ENCODE data around the gene ZNF511. TPM values are rescaled to one million over a fixed set of nuclear protein-coding genes. Genes with fewer than 3 reads are reported as not detected.

ZNF511 gene
- total RNA-seq, 1 donor = 24.6 TPM

GRCh38 chr10:133285217-133285616, 23.5 kb upstream of the ZNF511 start:
- H3K9me3 ChIP-seq (ENCODE audit: low read depth, low read length) = no peaks in the 10 kb centered on the region
- H3K79me2 ChIP-seq (ENCODE audit: insufficient read depth, low read length) = peaks cover 6% of the 10 kb centered on the region
- no peak overlapping the region for H3K4me2 ChIP-seq (ENCODE audit: insufficient read depth, low read length)
- no peak for TF ChIP-seq CTCF (IDR thresholded peaks at IDR 0.05; ENCODE audit: extremely low read depth, low read depth, low read length)
- H3K27me3 ChIP-seq (ENCODE audit: insufficient read depth, low read length) = no peaks in the 10 kb centered on the region
- H3K4me1 ChIP-seq (ENCODE audit: insufficient read depth, low read length) = no peaks in the 10 kb centered on the region
- H4K20me1 ChIP-seq (ENCODE audit: insufficient read depth, low read length) = peaks cover 7% of the 10 kb centered on the region
- H3K27ac ChIP-seq (ENCODE audit: low read depth, low read length) = no peak overlapping the region
- no peak overlapping the region for H3K4me3 ChIP-seq (ENCODE audit: insufficient read depth, low read length)
- DNase-seq (ENCODE audit: insufficient read length, low spot score, missing footprints) = no peak
- no peak overlapping the region for H2AFZ ChIP-seq (ENCODE audit: low read length)
- peaks cover 53% of the 10 kb centered on the region for H3K36me3 ChIP-seq (ENCODE audit: insufficient read depth, low read length)

- peaks cover 7% of the 10 kb centered on the region for H4K20me1 ChIP-seq (ENCODE audit: insufficient read depth, low read length)
- TF ChIP-seq CTCF (IDR thresholded peaks at IDR 0.05; ENCODE audit: extremely low read depth, low read depth, low read length) = no peak
- H3K4me2 ChIP-seq (ENCODE audit: insufficient read depth, low read length) = no peak overlapping the region
- no peak for DNase-seq (ENCODE audit: insufficient read length, low spot score, missing footprints)
- H3K36me3 ChIP-seq (ENCODE audit: insufficient read depth, low read length) = peaks cover 61% of the 10 kb centered on the region
- no peaks in the 10 kb centered on the region for H3K4me1 ChIP-seq (ENCODE audit: insufficient read depth, low read length)
- H3K27ac ChIP-seq (ENCODE audit: low read depth, low read length) = no peak overlapping the region
- no peaks in the 10 kb centered on the region for H3K27me3 ChIP-seq (ENCODE audit: insufficient read depth, low read length)
- no peak overlapping the region for H3K4me3 ChIP-seq (ENCODE audit: insufficient read depth, low read length)
- H3K9me3 ChIP-seq (ENCODE audit: low read depth, low read length) = no peaks in the 10 kb centered on the region
- H2AFZ ChIP-seq (ENCODE audit: low read length) = no peak overlapping the region
- peaks cover 6% of the 10 kb centered on the region for H3K79me2 ChIP-seq (ENCODE audit: insufficient read depth, low read length)
Measured at GRCh38 chr10:133286366-133286765, 22.3 kb upstream of the ZNF511 start.

GRCh38 chr10:133287832-133288500, 20.7 kb upstream of the ZNF511 start:
- Histone ChIP-seq H4K20me1 (ENCODE audit: insufficient read depth, low read length) (peaks cover 7% of the 10 kb centered on the region), H3K4me2 (ENCODE audit: insufficient read depth, low read length) (no peak overlapping the region), H3K27ac (ENCODE audit: low read depth, low read length) (no peak overlapping the region), H3K36me3 (ENCODE audit: insufficient read depth, low read length) (peaks cover 63% of the 10 kb centered on the region), H3K4me1 (ENCODE audit: insufficient read depth, low read length) (peaks cover 7% of the 10 kb centered on the region), H3K27me3 (ENCODE audit: insufficient read depth, low read length) (no peaks in the 10 kb centered on the region), H3K4me3 (ENCODE audit: insufficient read depth, low read length) (no peak overlapping the region), H2AFZ (ENCODE audit: low read length) (no peak overlapping the region), H3K79me2 (ENCODE audit: insufficient read depth, low read length) (peaks cover 6% of the 10 kb centered on the region), H3K9me3 (ENCODE audit: low read depth, low read length) (no peaks in the 10 kb centered on the region)
- no peak for DNase-seq (ENCODE audit: insufficient read length, low spot score, missing footprints)
- TF ChIP-seq CTCF (IDR thresholded peaks at IDR 0.05; ENCODE audit: extremely low read depth, low read depth, low read length) = no peak

GRCh38 chr10:133289761-133290160, 19.0 kb upstream of the ZNF511 start:
- no peak for TF ChIP-seq CTCF (IDR thresholded peaks at IDR 0.05; ENCODE audit: extremely low read depth, low read depth, low read length)
- Histone ChIP-seq H3K27me3 (ENCODE audit: insufficient read depth, low read length) (no peaks in the 10 kb centered on the region), H3K4me3 (ENCODE audit: insufficient read depth, low read length) (no peak overlapping the region), H3K36me3 (ENCODE audit: insufficient read depth, low read length) (peaks cover 54% of the 10 kb centered on the region), H3K4me1 (ENCODE audit: insufficient read depth, low read length) (peaks cover 18% of the 10 kb centered on the region), H2AFZ (ENCODE audit: low read length) (no peak overlapping the region), H3K27ac (ENCODE audit: low read depth, low read length) (no peak overlapping the region), H3K79me2 (ENCODE audit: insufficient read depth, low read length) (peaks cover 6% of the 10 kb centered on the region), H3K9me3 (ENCODE audit: low read depth, low read length) (no peaks in the 10 kb centered on the region), H4K20me1 (ENCODE audit: insufficient read depth, low read length) (peaks cover 13% of the 10 kb centered on the region), H3K4me2 (ENCODE audit: insufficient read depth, low read length) (no peak overlapping the region)
- DNase-seq (ENCODE audit: insufficient read length, low spot score, missing footprints) = no peak

Data from osteoblast (primary cell).